Measurements from ENCODE around the gene M6PR. TPM values are rescaled to one million over a fixed set of nuclear protein-coding genes. Genes with fewer than 3 reads are reported as not detected.

The M6PR gene
- polyA plus RNA-seq, 1 experiment = 106 TPM

- no peak for TF ChIP-seq CTCF (IDR thresholded peaks at IDR 0.05; ENCODE audit: insufficient read depth, low read depth, low read length)
- POLR2A ChIA-PET = no interaction called here
- Histone ChIP-seq H3K36me3 (ENCODE audit: control insufficient read depth, insufficient read depth, low read length) (no peaks in the 10 kb centered on the region), H3K27me3 (ENCODE audit: control insufficient read depth, insufficient read depth, low read length) (no peaks in the 10 kb centered on the region), H3K4me3 (ENCODE audit: low read depth, low read length) (no peak overlapping the region)
- CTCF ChIA-PET = interaction anchor here (1.2 to 1.4 kb wide), 2 partner anchors 21 to 37 kb away, joined by 3 to 7 read pairs; partner anchors contain the start of gene M6PR
- no peak for DNase-seq (ENCODE audit: low read depth)
Observed at GRCh38 chr12:8911606-8912268, 37.7 kb downstream of the M6PR start.

GRCh38 chr12:8909752-8910151, 39.7 kb downstream of the M6PR start:
- no peaks in the 10 kb centered on the region for H3K27me3 ChIP-seq (ENCODE audit: control insufficient read depth, insufficient read depth, low read length)
- no peak for DNase-seq (ENCODE audit: low read depth)
- ChIA-PET CTCF (no interaction called here), POLR2A (no interaction called here)
- H3K4me3 ChIP-seq (ENCODE audit: low read depth, low read length) = no peak overlapping the region
- no peaks in the 10 kb centered on the region for H3K36me3 ChIP-seq (ENCODE audit: control insufficient read depth, insufficient read depth, low read length)
- no peak for TF ChIP-seq CTCF (IDR thresholded peaks at IDR 0.05; ENCODE audit: insufficient read depth, low read depth, low read length)

- Histone ChIP-seq H3K27me3 (ENCODE audit: control insufficient read depth, insufficient read depth, low read length) (no peaks in the 10 kb centered on the region), H3K36me3 (ENCODE audit: control insufficient read depth, insufficient read depth, low read length) (no peaks in the 10 kb centered on the region), H3K4me3 (ENCODE audit: low read depth, low read length) (no peak overlapping the region)
- no peak for DNase-seq (ENCODE audit: low read depth)
- ChIA-PET CTCF (interaction anchor here (3.0 kb wide), 1 partner anchor 17 kb away, joined by 12 read pairs; no protein-coding TSS in a partner anchor), POLR2A (no interaction called here)
- no peak for TF ChIP-seq CTCF (IDR thresholded peaks at IDR 0.05; ENCODE audit: insufficient read depth, low read depth, low read length)
Observed at GRCh38 chr12:8907513-8907912, 41.9 kb downstream of the M6PR start.

GRCh38 chr12:8906266-8907180, 42.9 kb downstream of the M6PR start:
- H3K4me3 ChIP-seq (ENCODE audit: low read depth, low read length) = no peak overlapping the region
- no peaks in the 10 kb centered on the region for H3K27me3 ChIP-seq (ENCODE audit: control insufficient read depth, insufficient read depth, low read length)
- no peak for TF ChIP-seq CTCF (IDR thresholded peaks at IDR 0.05; ENCODE audit: insufficient read depth, low read depth, low read length)
- ChIA-PET CTCF (interaction anchor here (1.2 to 3.0 kb wide), 2 partner anchors 16 kb away, joined by 4 to 12 read pairs; no protein-coding TSS in a partner anchor), POLR2A (no interaction called here)
- no peak for DNase-seq (ENCODE audit: low read depth)
- H3K36me3 ChIP-seq (ENCODE audit: control insufficient read depth, insufficient read depth, low read length) = no peaks in the 10 kb centered on the region

GRCh38 chr12:8905546-8905945, 43.9 kb downstream of the M6PR start:
- no peak for TF ChIP-seq CTCF (IDR thresholded peaks at IDR 0.05; ENCODE audit: insufficient read depth, low read depth, low read length)
- H3K4me3 ChIP-seq (ENCODE audit: low read depth, low read length) = no peak overlapping the region
- H3K36me3 ChIP-seq (ENCODE audit: control insufficient read depth, insufficient read depth, low read length) = no peaks in the 10 kb centered on the region
- ChIA-PET CTCF (interaction anchor here (1.2 kb wide), 1 partner anchor 15 kb away, joined by 4 read pairs; no protein-coding TSS in a partner anchor), POLR2A (no interaction called here)
- DNase-seq (ENCODE audit: low read depth) = no peak
- H3K27me3 ChIP-seq (ENCODE audit: control insufficient read depth, insufficient read depth, low read length) = no peaks in the 10 kb centered on the region
